Neural cell (in vitro differentiated cells): ENCODE results near the gene NAPG.

Source experiments
- CTCF ChIP-seq: fragments of 450-650 bp; IDR thresholded peaks from 2 replicates; pipeline ENCODE4 v1.5.1; 2014; ENCODE audit warnings: antibody characterized with exemption, mild to moderate bottlenecking, moderate library complexity; ENCODE audit not compliant: poor library complexity, severe bottlenecking
- EP300 ChIP-seq: fragments of 450-650 bp; conservative IDR thresholded peaks from 2 replicates; pipeline ENCODE4 v1.6.1; 2014; ENCODE audit warnings: antibody characterized with exemption, mild to moderate bottlenecking, moderate library complexity; ENCODE audit not compliant: poor library complexity, severe bottlenecking
- EZH2 ChIP-seq: fragments of 200-600, 300-800 bp; shearing (Covaris generic), sonication (generic); IDR thresholded peaks from 2 replicates; pipeline ENCODE4 v1.6.1; 2014; ENCODE audit warnings: antibody characterized with exemption, low read length, borderline replicate concordance, mild to moderate bottlenecking; ENCODE audit not compliant: insufficient read depth, poor library complexity, severe bottlenecking
- MXI1 ChIP-seq: fragments of 450-650 bp; conservative IDR thresholded peaks from 2 replicates; pipeline ENCODE4 v1.6.1; 2014; ENCODE audit warnings: antibody characterized with exemption, mild to moderate bottlenecking; ENCODE audit not compliant: poor library complexity, severe bottlenecking
- POLR2AphosphoS5 ChIP-seq: IDR thresholded peaks from 2 replicates; pipeline ENCODE4 v1.6.1; 2012
- REST ChIP-seq: IDR thresholded peaks from 2 replicates; pipeline ENCODE4 v1.6.1; 2012; ENCODE audit warnings: borderline replicate concordance
- SMC3 ChIP-seq: fragments of 450-650 bp; conservative IDR thresholded peaks from 2 replicates; pipeline ENCODE4 v1.6.1; 2014; ENCODE audit warnings: antibody characterized with exemption, mild to moderate bottlenecking, moderate library complexity; ENCODE audit not compliant: poor library complexity

GRCh38 chr18:10522574-10522973, 3.3 kb upstream of the NAPG start:
- TF ChIP-seq CTCF (no peak), SMC3 (no peak), EP300 (no peak), EZH2 (no peak), POLR2AphosphoS5 (no peak), MXI1 (no peak), REST (no peak)
